Activated CD8-positive, alpha-beta memory T cell treated with anti-CD3 and anti-CD28 coated beads, Interleukin-2, amount 50 U/mL, for 48 hours (primary cell): ENCODE measurements around the gene CDHR2.
"Not testable (repeated sequence)": the region's sequence is repeated elsewhere in the genome, so short reads cannot be mapped to it uniquely, and the experiment has no call there.

ENCODE experiments used
- DNase-seq: peaks from one replicate; pipeline ENCODE4 v3.0.0-alpha.2; 2020

CDHR2 gene

GRCh38 chr5:176575066-176575465 is 25.9 kb downstream of the CDHR2 start:
- no peak for DNase-seq

- DNase-seq = no peak
Observed at GRCh38 chr5:176575488-176576422, 26.6 kb downstream of the CDHR2 start.

GRCh38 chr5:176577312-176578176 is 28.4 kb downstream of the CDHR2 start:
- DNase-seq = no peak

- no peak for DNase-seq
Observed at GRCh38 chr5:176578391-176578808, 29.3 kb downstream of the CDHR2 start.

- DNase-seq = no peak
Observed at GRCh38 chr5:176579323-176579722, 30.2 kb downstream of the CDHR2 start.

- DNase-seq = no peak
Observed at GRCh38 chr5:176581361-176581760, 32.2 kb downstream of the CDHR2 start.

GRCh38 chr5:176583076-176583475 is 33.9 kb downstream of the CDHR2 start:
- no peak for DNase-seq

GRCh38 chr5:176587398-176587797 is 38.3 kb downstream of the CDHR2 start:
- no peak for DNase-seq

GRCh38 chr5:176588297-176588696 is 39.2 kb downstream of the CDHR2 start:
- no peak for DNase-seq

- no peak for DNase-seq
Observed at GRCh38 chr5:176589039-176589769, 40.1 kb downstream of the CDHR2 start.

GRCh38 chr5:176590035-176590717 is 41.0 kb downstream of the CDHR2 start:
- DNase-seq = no peak

- DNase-seq = not testable (repeated sequence)
Observed at GRCh38 chr5:176591667-176592066, 42.5 kb downstream of the CDHR2 start.

GRCh38 chr5:176592573-176592972 is 43.4 kb downstream of the CDHR2 start:
- DNase-seq = no peak

GRCh38 chr5:176593273-176593869 is 44.2 kb downstream of the CDHR2 start:
- DNase-seq = no peak

GRCh38 chr5:176594554-176594953 is 45.4 kb downstream of the CDHR2 start:
- no peak for DNase-seq

GRCh38 chr5:176595386-176595943 is 46.3 kb downstream of the CDHR2 start:
- DNase-seq = no peak

- no peak for DNase-seq
Observed at GRCh38 chr5:176596069-176596644, 47.0 kb downstream of the CDHR2 start.

GRCh38 chr5:176596689-176597416 is 47.7 kb downstream of the CDHR2 start:
- peak; percentile 82 for DNase-seq

- DNase-seq = no peak
Observed at GRCh38 chr5:176597417-176598389, 48.6 kb downstream of the CDHR2 start.
